Stimulated activated CD8-positive, alpha-beta memory T cell treated with anti-CD3 and anti-CD28 coated beads, Interleukin-2, amount 100 ng/mL, for 1 hour (primary cell): ENCODE measurements around the gene UNC119B.
A peak's percentile ranks its signal among the peaks of the same experiment; 100 is the strongest.
"Not testable (repeated sequence)": the region's sequence is repeated elsewhere in the genome, so short reads cannot be mapped to it uniquely, and the experiment has no call there.

Experiments used
- DNase-seq, 2 donors: peaks; one replicate each; pipeline ENCODE4 v3.0.0-alpha.2; 2020; ENCODE audit warnings: low read depth in 2 of 2

The UNC119B gene

DNA sequence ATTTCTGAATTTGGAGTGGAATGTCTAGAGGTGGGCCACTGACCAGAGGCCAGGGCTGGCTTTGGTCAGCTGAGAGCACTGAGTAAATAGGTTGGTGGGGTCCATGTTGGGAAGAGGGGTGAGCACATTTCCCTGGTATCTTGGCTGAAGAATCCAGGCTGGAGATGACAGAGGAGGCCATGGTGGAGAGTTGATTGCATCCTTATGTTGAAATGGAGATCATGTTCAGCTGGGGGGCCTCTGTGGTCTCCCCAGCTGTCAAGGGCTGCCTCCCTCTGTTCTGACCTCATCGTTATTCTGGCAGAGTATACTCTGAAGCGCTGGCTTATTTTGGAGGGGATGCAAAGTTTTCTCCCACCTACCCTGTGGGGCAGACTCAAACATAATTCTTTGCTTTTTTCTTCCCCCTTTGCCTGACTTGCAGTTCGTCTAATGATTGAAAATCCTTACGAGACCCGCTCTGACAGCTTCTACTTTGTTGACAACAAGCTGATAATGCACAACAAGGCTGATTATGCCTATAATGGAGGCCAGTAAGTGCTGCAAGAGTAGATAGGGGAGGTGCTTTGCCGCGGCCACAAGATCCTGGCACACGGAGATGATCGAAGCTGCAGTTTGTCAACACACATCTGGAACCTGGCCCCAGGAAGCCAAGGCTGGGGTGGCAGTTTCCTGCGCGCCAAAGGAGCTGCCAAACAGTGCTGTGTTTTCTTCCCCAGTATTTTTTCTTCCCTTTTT, 9.4 kb downstream of the UNC119B start:
- no peak for DNase-seq

DNA sequence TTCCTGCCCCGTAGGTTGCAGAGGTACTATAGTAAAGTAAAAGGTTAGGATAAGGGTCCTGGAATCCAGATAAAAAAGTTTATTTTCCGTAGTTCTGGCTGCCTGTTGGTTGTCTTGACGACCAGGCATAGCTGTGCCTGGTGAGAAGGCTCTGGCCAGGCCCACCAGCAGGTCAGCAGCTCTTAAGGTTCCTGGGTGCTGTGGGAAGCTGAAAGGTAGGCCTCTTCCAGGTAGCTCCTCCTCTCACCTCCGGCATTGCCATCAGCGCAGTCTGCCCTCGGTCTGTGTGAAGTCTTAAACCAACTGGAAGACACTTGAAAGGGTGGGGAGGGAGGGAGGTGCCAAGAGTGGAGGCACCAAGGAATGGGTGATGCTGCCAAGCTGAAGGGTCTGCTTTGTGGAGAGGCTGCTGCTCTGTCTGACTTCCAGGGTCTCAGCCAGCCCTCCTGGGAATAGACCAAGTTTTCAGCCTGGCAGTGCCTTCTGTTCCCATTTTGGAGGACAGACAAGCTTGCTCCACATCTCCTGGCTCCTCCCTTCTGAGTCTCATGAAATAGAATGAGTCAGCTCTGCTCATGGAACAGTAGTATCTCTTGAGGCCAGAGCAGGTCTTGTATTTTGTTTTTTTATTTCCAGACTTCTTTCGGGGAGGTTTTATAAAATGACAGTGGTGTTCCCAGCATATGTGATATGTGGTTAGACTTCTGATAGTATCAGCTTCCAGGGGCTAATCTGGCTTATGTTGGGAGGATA, 10.2 kb downstream of the UNC119B start:
- no peak for DNase-seq

DNA sequence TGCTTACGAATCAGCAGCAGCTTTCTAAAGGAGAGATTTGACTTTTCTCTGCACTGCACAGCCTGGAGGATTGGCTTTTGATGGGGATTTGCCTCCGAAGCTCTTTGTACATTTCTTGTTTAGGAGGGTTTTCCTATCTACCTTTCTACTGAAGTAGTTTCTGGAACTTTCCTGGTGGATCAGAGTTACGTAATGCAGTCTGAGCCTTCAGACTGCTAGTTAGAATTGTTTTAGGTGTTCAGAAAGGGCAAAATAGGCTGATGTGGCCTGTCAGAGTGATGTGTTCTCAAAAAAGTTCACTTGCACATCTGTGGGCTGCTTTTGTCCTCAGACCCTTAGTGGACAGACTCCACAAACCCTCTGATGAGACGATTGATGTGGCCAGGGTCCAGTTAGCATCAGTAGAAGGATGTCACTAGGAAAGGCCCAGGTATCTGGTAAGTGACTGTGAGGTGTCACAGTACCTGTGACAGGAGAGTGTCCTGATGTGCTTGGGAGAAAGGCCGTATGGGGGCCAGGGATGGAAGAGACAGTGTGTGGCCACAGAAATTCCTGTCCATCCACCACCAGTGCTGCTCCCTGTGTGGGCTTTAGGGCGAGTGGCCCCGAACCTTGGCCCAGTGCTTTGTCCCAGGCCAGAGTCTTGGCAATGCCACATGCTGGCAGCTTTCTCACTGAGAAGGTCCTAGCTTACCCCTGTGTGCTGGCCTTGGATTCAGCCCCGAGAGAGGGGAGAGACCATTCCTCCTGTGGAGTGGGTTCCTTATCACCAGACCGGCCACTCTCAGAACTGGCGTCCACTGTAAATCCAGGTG, 10.9 kb downstream of the UNC119B start:
- no peak for DNase-seq

DNA sequence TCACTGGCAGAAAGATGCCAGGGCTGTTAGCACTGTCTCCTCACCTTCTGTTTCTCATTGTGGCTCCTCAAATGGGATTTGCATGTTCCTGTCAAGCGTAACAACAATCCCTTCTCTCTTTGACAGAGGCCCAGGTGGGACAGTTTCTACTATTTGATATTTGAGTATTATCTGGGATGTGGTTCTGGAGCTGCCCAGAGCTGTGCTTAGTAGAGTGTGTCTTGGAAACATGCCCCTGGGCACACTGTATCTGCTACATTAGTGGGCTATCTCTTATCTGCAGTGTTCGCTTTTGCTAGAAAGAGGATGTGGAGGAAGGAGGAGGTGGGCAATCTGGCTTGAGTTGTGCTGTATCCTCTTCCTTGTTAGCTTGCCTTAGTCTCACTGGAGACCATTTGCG, 11.6 kb downstream of the UNC119B start:
- DNase-seq: no peak

DNA sequence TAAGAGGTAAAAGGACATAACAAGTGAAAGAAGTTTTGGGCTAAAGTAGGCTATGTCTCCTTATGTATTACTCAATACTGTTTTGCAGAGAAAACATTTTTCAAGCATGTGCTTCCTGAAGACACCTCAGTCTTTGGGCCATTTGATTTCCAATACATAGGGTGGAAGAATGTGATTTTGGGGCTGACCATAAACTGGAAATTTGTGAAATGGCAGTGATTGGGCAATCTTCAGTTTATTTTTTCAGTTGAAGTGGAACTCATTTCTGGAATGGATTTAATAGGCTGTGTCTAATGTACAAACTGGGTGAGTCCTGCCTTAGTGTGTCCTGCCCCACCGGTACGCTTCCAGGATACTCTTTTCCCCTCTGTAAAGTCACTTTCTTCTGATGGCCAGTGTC, 12.5 kb downstream of the UNC119B start:
- no peak for DNase-seq

DNA sequence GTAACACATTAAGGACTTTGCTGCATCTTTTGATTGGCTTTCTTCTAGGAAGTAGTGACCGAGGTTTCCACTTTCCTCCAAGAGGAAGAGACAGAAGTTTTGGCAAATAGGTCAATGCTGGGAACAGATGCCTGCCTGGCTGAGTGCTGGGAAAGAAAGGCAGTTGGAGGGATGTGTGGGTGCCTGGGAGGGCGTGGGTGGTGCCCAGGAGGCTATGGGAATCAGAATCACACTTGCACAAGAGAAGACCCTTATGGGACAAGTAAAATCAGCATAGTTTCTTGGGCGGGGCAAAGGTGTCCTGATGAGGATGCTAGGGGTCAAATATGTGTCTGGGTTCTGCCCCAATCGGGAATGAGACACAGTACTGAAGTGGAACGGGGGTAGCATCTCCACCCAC, 14.5 kb downstream of the UNC119B start:
- no peak for DNase-seq

DNA sequence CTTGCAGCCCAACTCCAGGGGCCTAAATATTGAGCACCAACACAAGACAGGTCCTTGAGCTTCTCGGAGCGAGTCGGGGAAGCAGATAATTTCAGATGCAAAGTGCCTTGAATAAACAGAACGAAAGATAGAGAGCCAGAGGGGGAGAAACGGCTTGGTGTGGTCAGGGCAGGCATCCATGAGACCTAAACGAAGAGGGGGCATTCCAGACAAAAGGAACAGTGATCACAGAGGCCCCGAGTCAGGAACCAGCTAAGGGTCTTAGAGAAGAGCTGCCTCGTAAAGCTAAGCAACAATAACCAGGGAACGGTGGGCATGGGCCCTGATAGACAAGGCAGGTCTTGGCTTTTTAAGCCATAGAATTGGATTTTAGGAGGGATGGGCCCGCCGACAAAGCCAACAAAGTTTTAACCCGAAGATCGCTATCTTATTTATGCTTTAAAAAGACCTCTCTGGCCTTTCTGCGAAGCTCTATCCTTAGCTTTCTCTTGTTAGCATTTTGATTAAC, 14.9 kb downstream of the UNC119B start:
- no peak for DNase-seq

DNA sequence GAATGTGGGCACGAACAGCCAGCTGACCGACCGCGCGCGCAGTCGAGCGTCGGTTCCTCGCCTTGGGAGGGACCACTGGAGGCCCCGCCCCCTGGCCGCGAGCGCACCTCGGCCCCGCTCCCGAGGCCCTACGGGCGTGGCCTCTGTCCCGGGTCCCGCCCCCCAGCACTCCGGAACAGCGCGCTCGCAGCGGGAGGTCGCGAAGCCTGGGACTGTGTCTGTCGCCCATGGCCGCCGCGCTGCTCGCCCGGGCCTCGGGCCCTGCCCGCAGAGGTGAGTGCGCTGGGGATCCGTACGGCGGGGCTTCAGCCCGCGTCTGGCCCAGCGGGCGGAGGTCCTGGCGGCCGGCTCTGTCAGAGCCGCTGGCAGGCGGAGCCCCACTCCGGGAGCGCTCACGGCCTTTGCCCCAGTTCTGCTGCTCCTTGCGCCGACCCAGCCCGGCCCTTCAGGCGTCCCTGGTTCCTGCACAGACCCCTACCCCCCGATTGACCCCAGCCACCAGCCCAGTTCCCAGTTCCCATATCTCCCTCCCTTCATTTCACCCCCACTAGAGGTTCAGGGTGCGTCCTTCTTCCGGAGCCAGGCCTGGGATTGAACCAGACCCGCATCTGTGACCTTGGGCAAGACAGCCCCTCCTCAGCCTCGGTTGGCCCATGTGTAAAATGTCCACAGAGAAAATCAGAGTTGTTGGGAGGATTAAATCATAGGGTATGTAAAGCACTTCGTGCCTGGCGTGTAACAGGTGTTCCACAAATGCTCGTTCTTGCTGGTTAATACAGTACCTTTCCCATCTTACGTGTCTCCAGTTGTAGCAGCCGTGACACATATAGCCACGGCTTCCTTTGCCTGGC, 15.6 kb downstream of the UNC119B start, which contains the start of gene ACADS:
Gene ACADS, plus strand, starts transcription at position 168 of the 851 bp plus-strand sequence. Its CDS starts 60 bp downstream, at position 228.
- peak; percentile 73 to 81 for DNase-seq

DNA sequence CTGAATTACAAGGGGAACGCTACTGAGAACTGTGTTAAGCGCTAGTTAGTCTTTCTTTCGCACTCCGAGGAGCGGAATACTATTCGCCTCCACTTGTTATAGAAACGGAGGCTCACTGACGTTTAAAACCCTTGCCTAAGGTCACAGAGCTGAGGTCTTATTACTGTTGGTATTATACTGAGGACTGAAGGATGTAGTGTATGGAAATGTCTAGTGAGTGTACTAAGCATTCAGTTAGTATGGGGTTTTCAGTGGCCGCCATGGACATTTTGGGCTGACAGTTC, 16.2 kb downstream of the UNC119B start:
- DNase-seq: no peak

DNA sequence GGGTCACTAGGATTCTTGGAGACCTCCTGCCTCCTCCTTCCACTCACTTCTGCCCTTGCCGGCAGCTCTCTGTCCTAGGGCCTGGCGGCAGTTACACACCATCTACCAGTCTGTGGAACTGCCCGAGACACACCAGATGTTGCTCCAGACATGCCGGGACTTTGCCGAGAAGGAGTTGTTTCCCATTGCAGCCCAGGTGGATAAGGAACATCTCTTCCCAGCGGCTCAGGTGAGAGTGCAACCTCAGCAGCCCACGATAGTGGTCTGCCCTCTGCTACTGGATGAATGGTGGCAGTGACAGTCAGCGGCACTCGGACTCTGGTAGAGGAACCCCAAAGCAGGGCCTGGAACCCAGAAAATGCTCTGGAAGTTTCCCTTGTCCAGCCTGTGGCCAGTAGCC, 16.7 kb downstream of the UNC119B start:
- no peak for DNase-seq

DNA sequence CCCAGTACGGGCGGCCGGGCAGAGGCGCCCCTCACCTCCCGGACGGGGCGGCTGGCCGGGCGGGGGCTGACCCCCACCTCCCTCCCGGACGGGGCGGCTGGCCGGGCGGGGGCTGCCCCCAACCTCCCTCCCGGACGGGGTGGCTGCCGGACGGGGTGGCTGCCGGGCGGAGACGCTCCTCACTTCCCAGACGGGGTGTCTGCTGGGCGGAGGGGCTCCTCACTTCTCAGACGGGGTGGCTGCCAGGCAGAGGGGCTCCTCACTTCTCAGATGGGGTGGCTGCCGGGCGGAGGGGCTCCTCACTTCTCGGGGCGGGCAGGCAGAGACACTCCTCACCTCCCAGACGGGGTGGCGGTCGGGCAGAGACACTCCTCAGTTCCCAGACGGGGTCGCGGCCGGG, 21.9 kb downstream of the UNC119B start:
- DNase-seq: not testable (repeated sequence)

DNA sequence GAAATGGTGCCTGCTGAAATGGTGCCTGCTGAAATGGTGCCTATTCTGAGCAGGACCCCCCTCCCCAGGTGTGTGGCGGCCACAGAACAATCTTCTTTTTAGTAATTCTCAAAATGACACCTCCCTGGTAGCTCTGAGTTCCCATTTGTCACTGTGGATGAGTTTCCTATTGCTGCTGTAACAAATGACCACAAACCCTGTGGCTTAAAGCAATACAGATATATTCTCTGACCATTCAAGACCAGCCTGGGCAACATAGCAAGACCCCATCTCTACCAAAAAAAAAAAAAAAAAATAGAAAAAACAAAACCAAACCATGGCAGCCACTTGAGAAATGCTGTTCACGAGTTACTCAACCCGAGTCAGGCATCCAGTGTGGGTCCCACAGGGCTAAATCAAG, 23.3 kb downstream of the UNC119B start:
- DNase-seq: no peak

DNA sequence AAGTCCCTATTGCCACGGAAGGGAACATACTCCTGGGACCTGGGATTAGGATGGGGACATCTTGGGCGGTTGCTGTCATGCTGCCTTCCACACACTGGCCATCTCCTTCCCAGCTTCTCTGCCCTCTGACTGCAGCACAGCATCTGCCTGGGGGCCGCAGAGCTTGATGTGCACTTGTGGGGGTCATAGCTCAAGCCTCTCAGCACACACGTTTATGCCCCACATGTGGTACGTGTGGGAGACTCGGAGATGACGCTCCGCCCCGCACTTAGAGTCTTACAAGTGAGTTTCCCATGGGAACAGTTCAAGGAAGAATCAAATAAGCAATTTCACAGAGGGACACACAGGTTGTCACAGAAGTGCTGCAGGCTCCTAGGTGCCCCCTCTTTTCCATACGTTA, 24.0 kb downstream of the UNC119B start:
- DNase-seq: no peak

DNA sequence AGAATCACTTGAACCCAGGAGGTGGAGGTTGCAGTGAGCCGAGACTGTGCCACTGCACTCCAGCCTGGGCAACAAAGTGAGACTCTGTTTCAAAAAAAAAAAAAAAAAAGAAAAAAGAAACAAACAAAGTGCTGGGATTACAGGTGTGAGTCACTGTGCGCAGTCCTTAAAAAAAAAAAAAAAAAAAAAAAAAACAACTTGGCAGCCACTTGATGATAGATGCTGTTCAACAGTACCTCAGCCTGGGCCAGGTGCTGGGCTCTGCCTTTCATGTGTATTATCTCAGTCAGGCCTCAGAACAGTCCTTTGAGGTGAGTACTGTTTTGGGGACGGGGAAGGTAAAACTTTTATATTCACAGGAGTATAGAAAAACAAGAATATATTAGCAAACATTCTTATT, 24.9 kb downstream of the UNC119B start:
- DNase-seq: no peak

DNA sequence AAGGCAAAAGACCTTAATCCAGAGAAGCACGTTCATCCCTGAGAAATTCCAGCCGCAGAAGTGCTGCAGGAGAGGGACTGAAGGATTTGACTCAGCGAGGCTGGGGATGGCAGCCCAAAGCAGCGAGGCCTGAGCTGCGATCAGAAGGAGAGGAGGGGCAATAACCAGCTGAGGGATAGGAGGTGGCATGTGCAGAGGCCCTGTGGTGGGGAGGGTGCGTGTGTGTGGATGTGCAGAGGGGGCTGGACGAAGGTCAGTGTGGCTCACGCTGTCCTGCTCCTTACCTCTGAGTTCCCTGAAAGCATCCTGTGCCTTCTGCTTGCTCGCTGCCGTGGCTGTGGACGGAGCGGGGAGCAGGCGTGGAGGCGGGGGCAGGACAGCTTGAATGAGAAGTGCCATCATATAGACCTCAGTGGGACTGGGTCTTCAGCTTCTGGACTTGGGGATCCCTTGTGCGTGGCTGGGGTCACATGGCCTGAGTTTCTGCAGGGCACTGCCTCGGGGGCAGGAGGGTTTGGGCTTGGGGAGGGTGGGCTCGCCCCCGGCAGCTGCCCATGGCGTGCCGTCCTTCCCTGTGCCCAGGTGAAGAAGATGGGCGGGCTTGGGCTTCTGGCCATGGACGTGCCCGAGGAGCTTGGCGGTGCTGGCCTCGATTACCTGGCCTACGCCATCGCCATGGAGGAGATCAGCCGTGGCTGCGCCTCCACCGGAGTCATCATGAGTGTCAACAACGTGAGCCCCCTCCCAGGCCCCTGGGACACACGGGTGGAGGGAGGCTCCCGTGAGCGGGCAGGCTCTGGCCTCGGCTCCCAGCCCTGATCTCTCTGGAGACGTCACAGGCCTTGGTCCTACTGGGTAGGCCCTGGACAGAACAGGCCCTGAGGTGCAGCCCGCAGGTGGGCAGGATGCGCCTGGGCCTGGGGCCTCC, 26.4 kb downstream of the UNC119B start:
- DNase-seq: no peak

DNA sequence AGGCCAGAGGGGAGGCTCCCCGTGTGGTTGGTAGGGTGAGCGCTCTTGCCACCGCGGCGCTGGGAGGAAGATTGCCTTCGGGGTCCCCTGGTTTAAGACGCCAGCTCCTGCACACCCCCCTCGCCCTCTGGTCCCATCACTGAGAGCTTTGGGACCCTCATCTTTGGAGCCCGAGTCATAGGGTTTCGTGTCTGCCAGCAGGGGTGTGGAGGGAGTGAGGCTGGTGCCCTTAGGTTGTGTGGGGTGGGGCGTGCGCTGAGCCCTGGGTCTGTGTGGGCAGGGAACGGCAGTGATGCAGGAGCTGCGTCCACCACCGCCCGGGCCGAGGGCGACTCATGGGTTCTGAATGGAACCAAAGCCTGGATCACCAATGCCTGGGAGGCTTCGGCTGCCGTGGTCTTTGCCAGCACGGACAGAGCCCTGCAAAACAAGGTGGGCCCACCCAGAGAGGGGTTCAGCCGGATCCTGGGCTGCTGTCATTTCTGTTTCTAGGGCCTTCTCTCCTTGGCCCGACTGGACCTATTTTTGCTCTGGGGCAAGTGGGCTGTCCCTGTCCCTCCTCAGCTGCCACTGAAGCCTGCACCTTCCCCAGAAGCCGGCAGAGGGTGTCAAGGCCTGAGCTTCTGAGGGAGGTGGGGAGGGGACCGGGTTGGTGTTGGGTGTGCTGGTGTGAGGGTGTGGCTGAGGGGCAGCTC, 27.4 kb downstream of the UNC119B start:
- no peak for DNase-seq

DNA sequence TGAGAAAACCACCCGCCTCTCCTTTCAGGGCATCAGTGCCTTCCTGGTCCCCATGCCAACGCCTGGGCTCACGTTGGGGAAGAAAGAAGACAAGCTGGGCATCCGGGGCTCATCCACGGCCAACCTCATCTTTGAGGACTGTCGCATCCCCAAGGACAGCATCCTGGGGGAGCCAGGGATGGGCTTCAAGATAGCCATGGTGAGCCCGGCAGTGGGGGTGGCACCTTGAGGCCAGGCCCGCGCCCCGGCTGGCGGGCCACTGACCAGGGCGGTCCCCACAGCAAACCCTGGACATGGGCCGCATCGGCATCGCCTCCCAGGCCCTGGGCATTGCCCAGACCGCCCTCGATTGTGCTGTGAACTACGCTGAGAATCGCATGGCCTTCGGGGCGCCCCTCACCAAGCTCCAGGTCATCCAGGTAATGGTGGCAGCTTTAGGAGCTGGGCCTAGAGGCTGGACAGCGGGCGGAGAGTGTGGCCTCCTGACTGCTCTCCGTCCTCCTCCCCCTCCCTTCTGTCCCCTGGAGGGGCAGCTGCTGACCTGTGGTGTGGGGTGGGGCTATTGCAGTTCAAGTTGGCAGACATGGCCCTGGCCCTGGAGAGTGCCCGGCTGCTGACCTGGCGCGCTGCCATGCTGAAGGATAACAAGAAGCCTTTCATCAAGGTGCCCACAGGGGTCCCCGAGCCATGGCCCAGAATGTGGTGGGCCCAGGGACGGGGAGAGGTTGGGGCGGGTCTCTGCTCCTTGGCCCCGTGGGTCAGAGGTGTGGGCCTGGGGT, 28.2 kb downstream of the UNC119B start:
- DNase-seq: no peak

DNA sequence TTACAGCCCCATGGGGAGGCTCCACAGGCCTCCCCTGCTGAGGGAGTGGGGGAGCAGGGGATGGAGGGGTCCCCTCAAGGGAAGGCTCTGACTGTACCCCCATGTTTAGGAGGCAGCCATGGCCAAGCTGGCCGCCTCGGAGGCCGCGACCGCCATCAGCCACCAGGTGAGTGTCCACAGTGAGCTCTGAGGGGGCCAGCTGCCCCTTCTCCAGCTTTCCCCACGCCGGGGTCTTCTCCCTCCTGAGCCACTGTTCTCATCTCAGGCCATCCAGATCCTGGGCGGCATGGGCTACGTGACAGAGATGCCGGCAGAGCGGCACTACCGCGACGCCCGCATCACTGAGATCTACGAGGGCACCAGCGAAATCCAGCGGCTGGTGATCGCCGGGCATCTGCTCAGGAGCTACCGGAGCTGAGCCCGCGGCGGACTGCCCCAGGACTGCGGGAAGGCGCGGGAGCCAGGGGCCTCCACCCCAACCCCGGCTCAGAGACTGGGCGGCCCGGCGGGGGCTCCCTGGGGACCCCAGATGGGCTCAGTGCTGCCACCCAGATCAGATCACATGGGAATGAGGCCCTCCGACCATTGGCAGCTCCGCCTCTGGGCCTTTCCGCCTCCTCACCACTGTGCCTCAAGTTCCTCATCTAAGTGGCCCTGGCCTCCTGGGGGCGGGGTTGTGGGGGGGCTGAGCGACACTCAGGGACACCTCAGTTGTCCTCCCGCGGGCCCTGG, 28.9 kb downstream of the UNC119B start:
- no peak for DNase-seq
